GM21619 (cell line): Measurements from ENCODE around the gene RALGAPA2.

Experiments
- ATAC-seq: cut with Tn5 transposase; IDR thresholded peaks from one replicate; pipeline ENCODE4 v1.9.1; 2021; ENCODE audit not compliant: unreplicated experiment

Gene RALGAPA2

GRCh38 chr20:20443504-20443903, 268.9 kb downstream of the RALGAPA2 start:
- ATAC-seq: no peak

GRCh38 chr20:20442466-20442865, 270.0 kb downstream of the RALGAPA2 start:
- ATAC-seq: no peak

DNA sequence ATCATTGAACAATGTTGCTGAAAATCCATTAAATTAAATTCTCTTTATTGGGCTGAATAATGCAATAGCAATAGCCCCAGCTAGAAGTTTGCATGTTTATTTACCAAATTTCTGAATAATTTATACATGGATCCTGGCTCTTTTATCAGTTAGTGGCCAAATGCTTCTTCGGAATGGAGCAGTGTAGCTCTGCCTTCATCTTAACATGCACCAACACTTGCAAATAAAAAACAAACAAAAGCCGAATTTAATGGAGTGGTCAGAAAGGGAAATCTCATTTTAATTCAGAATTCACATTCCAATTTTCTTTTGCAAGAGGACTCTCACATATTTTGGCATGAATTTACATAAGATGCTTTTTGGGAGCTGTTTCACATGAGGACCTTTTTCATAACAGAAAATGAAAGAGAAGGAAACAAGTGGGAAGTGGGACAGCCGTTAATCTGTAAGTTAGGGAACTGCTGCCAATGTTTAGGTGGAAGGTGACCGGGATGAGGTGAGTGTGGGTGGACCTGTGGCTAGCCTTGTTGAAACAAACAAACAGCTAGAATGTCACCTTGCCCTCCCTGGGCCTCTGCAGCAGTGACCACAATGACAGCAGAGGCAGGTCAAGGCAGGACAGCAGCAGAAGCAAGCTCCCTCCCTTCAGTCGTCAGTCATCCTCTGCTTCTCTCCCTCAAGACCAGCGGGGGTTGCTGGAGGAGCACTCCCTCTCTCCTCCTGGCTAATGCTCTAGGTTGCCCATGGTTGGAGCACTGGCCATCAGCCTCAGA, 271.4 kb downstream of the RALGAPA2 start:
- ATAC-seq: no peak

DNA sequence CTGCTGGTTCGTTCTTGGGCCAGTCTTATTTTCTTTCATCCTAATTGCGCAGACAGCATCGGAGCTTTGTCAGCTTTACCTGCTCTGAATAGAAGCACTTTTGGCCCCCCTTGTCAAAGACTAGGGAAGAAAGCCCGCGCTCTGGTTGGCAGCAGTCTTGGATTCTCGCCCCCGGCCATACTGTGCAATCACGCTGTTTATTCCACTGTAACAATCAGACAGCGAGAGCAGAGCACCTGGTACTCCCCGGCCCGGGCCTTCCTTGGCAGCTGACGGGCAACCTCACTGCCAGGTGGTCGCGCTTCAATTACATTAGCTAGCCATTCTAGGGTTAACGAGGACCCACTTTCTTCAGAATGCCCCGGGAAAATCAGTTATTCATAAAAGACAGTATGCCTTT, 272.0 kb downstream of the RALGAPA2 start:
- ATAC-seq: no peak

- no peak for ATAC-seq
Observed at GRCh38 chr20:20439602-20440190, 272.7 kb downstream of the RALGAPA2 start.

DNA sequence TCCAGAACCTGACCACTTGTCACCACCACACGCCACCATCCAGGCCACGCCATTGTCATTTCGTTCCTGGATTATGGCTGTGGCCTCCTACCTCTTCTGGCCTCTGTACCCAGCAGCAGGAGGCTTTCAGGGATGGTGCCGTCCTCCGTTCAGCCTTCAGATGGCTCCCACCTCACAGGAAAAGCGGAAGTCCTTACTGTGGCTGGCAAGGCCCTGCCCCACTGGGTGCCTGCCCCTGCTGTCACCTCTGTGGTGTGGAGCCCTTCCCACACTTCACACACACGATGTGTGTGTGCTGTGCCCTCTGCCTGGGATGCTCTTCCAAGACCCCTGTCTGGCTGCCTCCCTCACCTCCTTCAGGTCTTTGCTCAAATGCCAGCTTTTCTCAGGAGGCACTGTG, 275.1 kb downstream of the RALGAPA2 start:
- ATAC-seq: no peak

GRCh38 chr20:20436689-20437088, 275.8 kb downstream of the RALGAPA2 start:
- ATAC-seq: no peak

DNA sequence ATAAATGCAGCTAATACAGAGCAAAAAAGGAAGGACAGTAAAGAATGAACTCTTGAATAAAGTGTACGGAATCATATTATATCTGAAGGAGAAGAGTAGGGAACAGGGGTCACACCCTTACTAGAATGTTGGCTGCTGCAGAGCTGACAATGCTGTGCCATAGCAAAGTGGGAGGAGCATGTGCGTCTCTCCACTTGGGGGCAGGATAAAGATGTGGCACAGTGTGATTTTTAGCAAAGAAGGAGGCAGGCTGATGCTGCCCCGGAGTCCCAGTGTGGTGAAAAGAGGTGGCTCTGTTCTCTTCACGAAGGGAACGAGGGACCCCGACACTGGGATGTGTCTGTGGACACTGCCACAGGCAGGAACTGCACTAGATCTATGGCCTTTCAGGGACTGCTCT, 277.0 kb downstream of the RALGAPA2 start:
- no peak for ATAC-seq

GRCh38 chr20:20432618-20433286, 279.7 kb downstream of the RALGAPA2 start:
- ATAC-seq: no peak

DNA sequence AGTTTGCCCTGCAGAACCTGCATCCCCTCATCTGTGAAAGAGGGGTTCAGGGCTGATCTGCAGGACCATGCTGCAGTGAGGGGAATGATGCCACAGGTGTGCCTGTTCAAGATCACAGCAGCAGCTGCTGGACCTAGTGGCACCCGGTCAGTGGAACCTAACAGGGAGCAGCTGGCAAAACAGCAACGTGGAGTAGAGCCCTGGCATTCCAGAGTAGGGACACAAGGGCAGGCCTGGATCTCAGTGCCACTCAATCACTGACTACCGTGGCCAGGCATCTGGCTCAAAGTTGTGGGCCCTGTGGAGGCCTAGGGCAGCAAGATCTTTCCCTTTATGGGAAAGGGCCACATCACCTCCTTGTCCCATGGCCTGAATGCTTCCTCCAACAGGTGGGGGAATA, 282.4 kb downstream of the RALGAPA2 start:
- no peak for ATAC-seq

GRCh38 chr20:20428067-20428466, 284.4 kb downstream of the RALGAPA2 start:
- no peak for ATAC-seq

DNA sequence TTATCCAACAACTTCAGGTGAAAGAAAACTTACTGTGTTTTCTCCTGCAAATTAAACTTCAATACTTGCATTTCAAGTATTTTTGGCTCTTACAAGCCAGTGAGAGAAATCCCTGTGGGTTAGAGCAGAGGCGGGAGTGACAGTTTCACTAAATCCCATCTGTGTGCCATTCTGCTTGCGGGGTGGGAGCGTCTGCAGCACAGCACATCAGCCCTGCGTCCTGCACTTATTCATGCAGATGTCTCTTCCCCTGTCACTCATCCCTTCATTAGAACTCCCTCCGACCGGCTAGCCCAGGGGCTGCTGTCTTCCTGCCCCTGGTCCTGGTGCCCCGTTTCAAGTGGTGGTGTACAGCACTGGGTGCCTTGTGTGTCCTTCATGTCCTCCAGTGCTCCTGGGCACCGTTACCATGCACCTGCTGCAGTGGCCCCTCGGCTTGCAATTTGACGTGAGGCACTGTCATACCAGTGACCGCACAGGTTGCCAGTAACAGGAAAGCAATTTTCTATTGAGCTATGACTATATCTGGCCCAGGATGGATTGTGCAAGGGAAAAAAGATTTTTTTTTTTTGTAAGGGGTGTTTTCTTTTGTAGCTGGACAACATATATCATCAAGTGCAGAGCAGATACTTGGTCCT, 285.1 kb downstream of the RALGAPA2 start:
- no peak for ATAC-seq

GRCh38 chr20:20426655-20426907, 285.9 kb downstream of the RALGAPA2 start:
- no peak for ATAC-seq

DNA sequence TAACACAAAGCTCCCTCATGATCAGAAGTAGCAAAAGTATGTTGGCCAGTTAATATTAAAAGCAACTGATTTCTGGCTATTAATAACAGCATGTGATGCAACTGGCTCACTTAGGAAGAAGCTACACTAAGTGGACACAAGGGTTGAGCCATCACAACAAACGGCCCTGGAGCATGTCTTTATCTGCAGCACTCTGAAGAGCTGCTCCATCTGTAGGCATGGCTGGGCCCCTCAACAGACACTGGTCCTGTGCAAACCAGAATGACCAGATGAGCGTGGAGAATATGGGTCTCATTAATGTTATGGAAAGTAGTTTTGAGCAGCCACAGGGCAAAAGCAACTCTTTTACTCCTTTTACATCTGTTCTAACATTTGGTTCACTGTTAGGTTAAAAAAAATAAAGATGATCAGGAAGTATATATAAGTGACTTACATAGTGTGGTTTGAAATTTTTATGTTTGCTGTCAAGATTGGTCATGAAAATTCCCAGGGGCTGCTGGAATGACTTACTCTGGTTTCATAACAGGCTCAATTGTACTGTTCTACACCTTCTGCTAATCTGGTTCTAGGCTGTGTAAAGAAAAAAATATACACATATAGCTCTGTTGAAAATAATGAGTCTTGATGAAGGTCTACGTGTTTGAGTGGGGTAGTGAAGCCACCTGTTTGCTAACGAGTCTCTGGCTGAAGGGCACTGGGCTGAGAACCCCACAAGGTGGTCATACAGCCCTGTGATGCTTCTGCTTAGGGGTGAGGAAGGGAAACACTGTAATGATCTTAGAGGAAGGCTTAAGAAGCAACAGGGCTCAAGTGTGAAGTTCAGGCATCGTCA, 286.4 kb downstream of the RALGAPA2 start:
- peak; percentile 37 for ATAC-seq

GRCh38 chr20:20423117-20423516, 289.3 kb downstream of the RALGAPA2 start:
- no peak for ATAC-seq

DNA sequence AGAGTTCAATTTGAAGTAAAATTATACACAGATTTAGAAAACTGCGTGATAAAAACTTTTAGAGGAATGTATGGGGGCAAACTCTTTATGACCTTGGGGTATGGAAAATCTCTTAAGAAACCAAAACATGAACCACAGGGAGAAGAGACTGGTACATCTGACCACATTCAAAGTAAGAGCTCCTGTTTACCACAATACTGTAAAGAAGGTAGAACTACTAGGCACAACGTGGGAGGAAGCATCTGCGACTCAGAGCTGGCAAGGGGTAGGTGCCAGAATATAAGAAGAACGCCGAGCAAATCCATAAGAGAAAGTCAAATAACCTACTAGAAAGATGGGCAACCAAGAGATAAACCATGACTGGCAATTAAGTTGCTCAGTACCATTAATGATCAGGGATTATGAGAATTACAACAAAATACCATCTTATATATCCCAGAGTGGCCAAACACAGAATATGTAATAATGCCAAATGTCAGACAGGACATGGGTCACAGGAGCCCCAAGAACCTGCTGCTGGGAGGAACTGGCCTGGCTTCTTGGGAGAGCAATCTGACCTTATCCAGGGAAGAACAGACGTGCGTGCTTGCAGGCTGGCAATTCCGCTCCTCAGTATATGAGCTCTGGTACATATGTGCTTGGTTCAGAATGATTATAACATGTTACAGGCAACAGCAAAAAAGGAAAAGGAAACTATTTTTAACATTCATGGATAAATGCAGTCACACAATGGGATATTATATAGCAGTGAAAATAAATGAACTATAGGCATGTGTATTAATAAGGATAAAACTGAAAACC, 294.4 kb downstream of the RALGAPA2 start:
- no peak for ATAC-seq

DNA sequence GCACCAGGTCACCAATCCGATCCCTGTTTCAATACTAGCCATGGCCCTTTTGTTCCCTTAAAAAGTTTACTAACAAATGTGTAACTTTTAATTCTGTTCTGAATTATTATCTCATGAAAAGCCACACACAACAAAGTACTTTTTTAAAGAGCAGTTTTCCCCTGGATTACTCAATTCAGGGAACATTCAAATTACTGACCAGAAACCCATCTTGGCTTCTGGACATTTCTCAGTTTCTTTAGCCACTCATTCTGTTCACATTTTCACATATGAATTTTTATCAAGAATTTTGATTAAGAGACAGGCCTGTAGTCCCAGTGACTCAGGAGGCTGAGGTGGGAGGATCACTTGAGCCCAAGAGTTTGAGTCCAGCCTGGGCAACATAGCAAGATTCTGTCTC, 297.1 kb downstream of the RALGAPA2 start:
- no peak for ATAC-seq

- no peak for ATAC-seq
Observed at GRCh38 chr20:20414640-20415220, 297.7 kb downstream of the RALGAPA2 start.

DNA sequence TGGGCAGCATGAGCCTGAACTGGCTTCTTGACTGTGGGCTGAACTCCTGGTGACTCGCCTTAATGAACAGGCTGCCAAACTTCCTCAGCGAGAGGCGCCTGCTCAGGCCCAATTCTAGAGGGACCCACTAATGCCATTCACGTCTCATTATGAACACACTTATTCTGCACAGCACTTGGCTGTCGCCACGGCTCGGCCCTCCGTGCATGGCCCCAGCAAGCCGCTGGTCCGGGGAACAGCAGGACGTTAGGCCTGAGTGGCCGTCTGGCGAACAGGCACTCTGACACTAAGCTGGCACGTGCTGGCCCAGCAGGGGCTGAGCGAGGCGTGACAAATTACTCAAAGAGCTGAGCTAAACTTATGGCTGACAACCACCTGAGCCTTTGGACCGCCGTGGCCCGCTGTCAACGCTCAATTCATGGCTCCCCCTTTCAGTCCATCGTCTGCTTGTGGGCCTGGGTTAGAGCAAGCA, 298.6 kb downstream of the RALGAPA2 start:
- no peak for ATAC-seq

- no peak for ATAC-seq
Observed at GRCh38 chr20:20412750-20413149, 299.7 kb downstream of the RALGAPA2 start.
